GM12891 (cell line): ENCODE data around the gene SPAG9.

Source experiments
- PAX5 ChIP-seq: IDR thresholded peaks from 2 replicates; pipeline ENCODE4 v1.6.1; 2011; ENCODE audit warnings: low read length, moderate library complexity, mild to moderate bottlenecking; ENCODE audit not compliant: insufficient read depth, severe bottlenecking
- POLR2A ChIP-seq: IDR thresholded peaks from 2 replicates; pipeline ENCODE4 v1.6.1; 2011; ENCODE audit warnings: low read depth, low read length, control low read depth
- POLR2AphosphoS5 ChIP-seq: IDR thresholded peaks from 2 replicates; pipeline ENCODE4 v1.6.1; 2011; ENCODE audit warnings: low read depth, low read length, control low read depth
- POU2F2 ChIP-seq: IDR thresholded peaks from 2 replicates; pipeline ENCODE4 v1.6.1; 2011; ENCODE audit warnings: low read depth, mild to moderate bottlenecking, control low read depth, low read length, moderate library complexity
- TAF1 ChIP-seq: IDR thresholded peaks from 2 replicates; pipeline ENCODE4 v1.6.1; 2011; ENCODE audit warnings: low read depth, low read length, control low read depth

GRCh38 chr17:50986989-50987660 is 133.5 kb downstream of the SPAG9 start:
- no peak for TF ChIP-seq PAX5
- no peak for TF ChIP-seq POLR2A
- no peak for TF ChIP-seq POLR2AphosphoS5
- TF ChIP-seq TAF1: no peak
- no peak for TF ChIP-seq POU2F2
